OCI-LY3 (cell line): ENCODE results near the gene PAXX.

Experiments used
- H2AFZ ChIP-seq: fragments of 200-600, 300-600 bp; shearing (Covaris generic); 2 replicates; pipeline ENCODE4 v1.6.0; 2014; ENCODE audit warnings: antibody characterized with exemption, low read depth, low read length
- H3K27ac ChIP-seq: fragments of 200-600, 300-600 bp; sonication (generic); 2 replicates; pipeline ENCODE4 v1.5.1; 2014; ENCODE audit warnings: mild to moderate bottlenecking, low read length, moderate library complexity, mixed read lengths
- H3K27me3 ChIP-seq: fragments of 200-600, 300-600 bp; sonication (generic); 2 replicates; pipeline ENCODE4 v1.6.1; 2014; ENCODE audit warnings: low read depth, low read length, mixed read lengths
- H3K36me3 ChIP-seq: fragments of 200-600, 300-600 bp; sonication (generic); replicated peaks from 2 replicates; pipeline ENCODE3; 2014; ENCODE audit warnings: low read depth, low read length, mixed read lengths
- H3K4me1 ChIP-seq: fragments of 300-600, 200-600 bp; sonication (generic); 2 replicates; pipeline ENCODE4 v1.6.1; 2014; ENCODE audit warnings: low read length, mixed read lengths
- H3K4me2 ChIP-seq: fragments of 200-600, 300-600 bp; sonication (generic); 2 replicates; pipeline ENCODE4 v1.6.1; 2014; ENCODE audit warnings: low read length, mixed read lengths
- H3K4me3 ChIP-seq: fragments of 300-600, 200-600 bp; sonication (generic); 2 replicates; pipeline ENCODE4 v1.5.1; 2014; ENCODE audit warnings: antibody characterized with exemption, mild to moderate bottlenecking, low read length, moderate library complexity
- H3K79me2 ChIP-seq: fragments of 300-600, 200-600 bp; shearing (Covaris generic); 2 replicates; pipeline ENCODE4 v1.6.1; 2014; ENCODE audit warnings: mild to moderate bottlenecking, low read length, mixed read lengths
- H3K9ac ChIP-seq: fragments of 300-600, 200-600 bp; shearing (Covaris generic); 2 replicates; pipeline ENCODE4 v1.6.0; 2014; ENCODE audit warnings: mild to moderate bottlenecking, low read length, moderate library complexity
- H3K9me3 ChIP-seq: fragments of 200-600, 300-600 bp; shearing (Covaris generic); 2 replicates; pipeline ENCODE4 v1.6.1; 2014; ENCODE audit warnings: low read length, mixed read lengths; ENCODE audit not compliant: insufficient read depth
- H4K20me1 ChIP-seq: fragments of 200-600, 300-600 bp; sonication (generic); 2 replicates; pipeline ENCODE4 v1.6.1; 2016; ENCODE audit warnings: low read length, mixed read lengths; ENCODE audit not compliant: insufficient read depth
- EZH2phosphoT487 ChIP-seq: fragments of 200-600 bp; shearing (Covaris generic); IDR thresholded peaks from 2 replicates; pipeline ENCODE4 v1.6.1; 2018; ENCODE audit warnings: antibody characterized with exemption, mixed run types, low read depth
- TF ChIP-seq, protein P1 (sequence below): fragments of 200-600, 300-600 bp; sonication (generic); IDR thresholded peaks from 2 replicates; pipeline ENCODE4 v1.5.1; 2014; ENCODE audit warnings: antibody characterized with exemption, low read length, low read depth

Gene PAXX

DNA sequence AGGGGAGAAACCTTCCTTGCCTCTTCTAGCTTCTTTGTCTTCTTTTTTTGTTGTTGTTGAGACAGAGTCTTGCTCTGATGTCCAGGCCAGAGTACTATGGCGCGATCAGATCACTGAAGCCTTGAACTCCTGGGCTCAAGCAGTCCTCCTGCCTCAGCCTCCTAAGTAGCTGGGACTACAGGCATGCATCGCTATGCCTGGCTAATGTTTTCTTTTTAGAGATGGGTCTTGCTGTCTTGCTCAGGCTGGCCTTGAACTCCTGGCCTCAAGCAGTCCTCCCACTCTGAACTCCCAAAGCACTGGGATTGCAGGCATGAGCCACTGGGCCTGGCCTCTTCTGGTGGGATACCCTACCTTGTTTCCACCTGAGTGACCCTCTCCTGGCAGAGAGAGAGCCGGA lies 3.4 kb upstream of the PAXX start:
- Histone ChIP-seq H4K20me1 (no peaks in the 10 kb centered on the region), H3K4me2 (no peak overlapping the region), H3K9me3 (no peaks in the 10 kb centered on the region), H3K79me2 (peaks cover 8% of the 10 kb centered on the region; the same call in 1 of the 2 replicates), H3K27ac (no peak overlapping the region), H3K4me3 (no peak overlapping the region), H3K9ac (no peak overlapping the region), H2AFZ (no peak overlapping the region), H3K4me1 (peaks cover 7% of the 10 kb centered on the region; the same call in 1 of the 2 replicates), H3K36me3 (peaks cover 4% of the 10 kb centered on the region), H3K27me3 (no peaks in the 10 kb centered on the region)
- TF ChIP-seq EZH2phosphoT487: no peak

DNA sequence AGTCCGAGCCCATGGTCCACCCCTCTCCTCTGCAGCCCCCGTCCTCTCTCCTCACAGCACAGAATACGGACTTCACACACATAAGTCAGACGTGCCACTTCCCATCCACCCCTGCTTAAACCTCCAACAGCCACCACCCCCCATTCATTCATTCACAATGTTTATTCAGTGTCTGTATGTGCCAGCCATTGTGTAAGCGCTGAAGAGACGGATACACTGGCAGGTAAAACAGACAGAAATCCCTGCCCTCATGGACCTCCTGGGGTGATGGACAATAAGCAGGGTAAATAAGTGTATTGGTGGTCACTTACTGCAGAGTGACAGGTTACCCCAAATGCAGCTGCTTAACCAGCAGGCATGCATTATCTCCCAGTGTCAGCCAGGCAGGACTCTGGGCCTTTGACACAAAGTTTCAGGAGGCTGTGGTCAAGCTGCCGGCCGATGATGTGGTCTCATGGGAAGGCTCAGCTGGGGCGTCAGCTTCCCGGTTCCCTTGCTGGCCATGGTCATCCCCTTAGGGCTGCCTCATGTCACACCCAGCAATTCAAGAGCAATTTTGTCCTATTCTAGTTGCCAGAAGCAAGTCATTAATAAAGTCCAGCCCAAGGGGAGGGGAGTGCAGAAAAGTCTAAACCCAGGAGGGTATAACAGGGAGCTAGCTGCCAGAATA lies 1.8 kb upstream of the PAXX start:
- Histone ChIP-seq H4K20me1 (no peaks in the 10 kb centered on the region), H3K9me3 (no peaks in the 10 kb centered on the region), H3K4me1 (peaks cover 7% of the 10 kb centered on the region; the same call in 1 of the 2 replicates), H3K79me2 (peaks cover 8% of the 10 kb centered on the region; the same call in 1 of the 2 replicates), H3K36me3 (peaks cover 7% of the 10 kb centered on the region), H3K27me3 (no peaks in the 10 kb centered on the region), H3K9ac (no peak overlapping the region), H3K4me2 (no peak overlapping the region), H3K4me3 (no peak overlapping the region), H3K27ac (no peak overlapping the region), H2AFZ (no peak overlapping the region)
- TF ChIP-seq, protein P1, sequence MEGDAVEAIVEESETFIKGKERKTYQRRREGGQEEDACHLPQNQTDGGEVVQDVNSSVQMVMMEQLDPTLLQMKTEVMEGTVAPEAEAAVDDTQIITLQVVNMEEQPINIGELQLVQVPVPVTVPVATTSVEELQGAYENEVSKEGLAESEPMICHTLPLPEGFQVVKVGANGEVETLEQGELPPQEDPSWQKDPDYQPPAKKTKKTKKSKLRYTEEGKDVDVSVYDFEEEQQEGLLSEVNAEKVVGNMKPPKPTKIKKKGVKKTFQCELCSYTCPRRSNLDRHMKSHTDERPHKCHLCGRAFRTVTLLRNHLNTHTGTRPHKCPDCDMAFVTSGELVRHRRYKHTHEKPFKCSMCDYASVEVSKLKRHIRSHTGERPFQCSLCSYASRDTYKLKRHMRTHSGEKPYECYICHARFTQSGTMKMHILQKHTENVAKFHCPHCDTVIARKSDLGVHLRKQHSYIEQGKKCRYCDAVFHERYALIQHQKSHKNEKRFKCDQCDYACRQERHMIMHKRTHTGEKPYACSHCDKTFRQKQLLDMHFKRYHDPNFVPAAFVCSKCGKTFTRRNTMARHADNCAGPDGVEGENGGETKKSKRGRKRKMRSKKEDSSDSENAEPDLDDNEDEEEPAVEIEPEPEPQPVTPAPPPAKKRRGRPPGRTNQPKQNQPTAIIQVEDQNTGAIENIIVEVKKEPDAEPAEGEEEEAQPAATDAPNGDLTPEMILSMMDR: no peak
- no peak for TF ChIP-seq EZH2phosphoT487

DNA sequence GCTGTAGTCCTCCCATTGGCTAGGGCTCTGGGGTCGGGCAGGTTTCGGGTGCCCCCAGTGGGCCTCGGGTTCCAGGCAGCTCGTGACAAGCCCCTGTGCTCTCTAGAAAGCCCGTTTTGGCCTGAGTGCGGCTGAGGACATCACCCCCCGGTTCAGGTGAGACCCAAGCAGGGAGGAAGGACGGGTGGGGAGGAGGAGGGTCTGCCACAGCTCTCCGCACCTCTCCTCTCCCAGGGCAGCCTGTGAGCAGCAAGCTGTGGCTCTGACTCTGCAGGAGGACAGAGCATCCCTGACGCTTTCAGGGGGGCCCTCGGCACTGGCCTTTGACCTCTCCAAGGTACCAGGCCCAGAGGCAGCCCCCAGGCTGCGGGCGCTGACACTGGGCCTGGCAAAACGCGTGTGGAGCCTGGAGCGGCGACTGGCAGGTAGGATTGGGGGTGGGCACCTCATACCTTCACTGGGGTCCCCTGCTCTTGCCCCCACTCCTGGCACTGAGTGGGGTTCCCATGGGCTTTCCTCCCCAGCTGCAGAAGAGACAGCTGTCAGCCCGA lies 672 bp downstream of the PAXX start:
- peaks cover 7% of the 10 kb centered on the region for H3K36me3 ChIP-seq
- peaks cover 15% of the 10 kb centered on the region for H3K27me3 ChIP-seq
- H3K9me3 ChIP-seq: no peaks in the 10 kb centered on the region
- H2AFZ ChIP-seq: no peak overlapping the region
- peak overlapping the region; percentile 96 for H3K4me2 ChIP-seq
- H4K20me1 ChIP-seq: no peaks in the 10 kb centered on the region
- H3K79me2 ChIP-seq: peaks cover 8% of the 10 kb centered on the region; the same call in 1 of the 2 replicates
- TF ChIP-seq, protein P1: no peak
- no peak for TF ChIP-seq EZH2phosphoT487
- H3K9ac ChIP-seq: peak overlapping the region; percentile 72
- peaks cover 15% of the 10 kb centered on the region; the same call in 1 of the 2 replicates for H3K4me1 ChIP-seq
- H3K4me3 ChIP-seq: peak overlapping the region; percentile 87
- peak overlapping the region; percentile 70 for H3K27ac ChIP-seq

DNA sequence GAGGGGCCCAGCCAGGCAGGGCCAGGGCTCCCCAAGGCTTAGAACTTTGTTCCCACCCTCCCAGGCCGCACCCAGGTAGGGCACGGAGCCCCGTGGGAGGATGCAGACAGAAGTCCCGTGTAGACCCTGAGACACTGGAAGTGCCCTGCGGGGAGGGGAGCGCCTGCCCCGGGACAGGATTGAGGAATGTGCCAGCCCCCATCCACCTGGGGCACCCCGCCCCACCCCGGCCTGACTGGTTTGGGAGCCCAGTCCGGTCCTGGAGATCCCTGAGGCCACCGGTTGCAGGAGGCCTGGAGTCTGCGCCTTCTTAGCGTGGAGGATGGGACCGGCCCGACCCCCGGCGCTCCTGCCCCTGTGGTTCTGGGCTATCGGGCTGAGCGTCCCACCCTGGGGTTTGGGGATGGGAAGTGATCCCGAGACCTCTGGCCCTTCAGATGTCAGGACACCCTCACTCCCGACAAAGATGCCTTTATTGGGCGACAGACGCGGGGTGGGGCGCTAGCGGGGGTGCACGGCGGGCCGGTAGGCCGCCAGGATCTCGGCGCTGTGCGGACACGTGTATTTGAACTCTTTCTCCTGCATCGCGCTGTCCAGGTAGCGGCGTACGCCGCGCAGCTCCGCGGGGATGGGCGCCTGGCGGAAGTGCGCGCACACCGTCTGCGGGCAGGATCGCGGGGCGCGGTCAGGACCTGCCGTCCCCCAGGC lies 2.1 kb downstream of the PAXX start:
- Histone ChIP-seq H3K79me2 (peaks cover 8% of the 10 kb centered on the region; the same call in 1 of the 2 replicates), H3K4me3 (no peak overlapping the region), H4K20me1 (no peaks in the 10 kb centered on the region; the same call in 1 of the 2 replicates), H2AFZ (no peak overlapping the region), H3K27ac (no peak overlapping the region), H3K9me3 (no peaks in the 10 kb centered on the region), H3K4me1 (peaks cover 30% of the 10 kb centered on the region), H3K36me3 (peaks cover 7% of the 10 kb centered on the region), H3K9ac (no peak overlapping the region), H3K4me2 (no peak overlapping the region), H3K27me3 (peaks cover 29% of the 10 kb centered on the region)
- TF ChIP-seq EZH2phosphoT487: no peak
- TF ChIP-seq, protein P1: no peak
